Left lung (tissue), 8 donors: Measurements from ENCODE around the gene PTGER4. TPM values are rescaled to one million over a fixed set of nuclear protein-coding genes. Genes with fewer than 3 reads are reported as not detected.

Experiments
- polyA plus RNA-seq, 6 donors: library from polyadenylated mRNA; unstranded; fragments of 120-200 nt; gene quantifications; one replicate each; pipeline ENCODE4 v1.2.1, GENCODE V29; 2013; ENCODE audit not compliant: insufficient read length in 6 of 6
- total RNA-seq, 2 donors: library from RNA; stranded (reverse); fragmentation: NEBNext Ultra II Directional; extraction: Animal tissue kit (Norgen Biotek cat#: 25700); gene quantifications; one replicate each; pipeline ENCODE4 v1.2.1, GENCODE V29; 2021
- donor health status: DM: no; HTN: yes; CAD: no.
- donor health status: DM: no; HTN: no; CAD: no.

Gene PTGER4
- total and polyA plus RNA-seq, 8 donors: 2.0 to 28.4 (median 3.8) TPM

Other genes starting within 250 kb of the PTGER4 start
- gene TTC33, start 76.0 kb downstream of the PTGER4 start, total RNA-seq: 10 to 100 TPM; 11.1 to 12.7 TPM
- 10 to 100 TPM; 29.1 to 41.0 (median 35.1) TPM for gene TTC33, start 76.0 kb downstream of the PTGER4 start, polyA plus RNA-seq
- gene PRKAA1, start 118.5 kb downstream of the PTGER4 start, total RNA-seq: 10 to 100 TPM; 71.6 to 85.7 TPM
- 10 to 100 TPM; 71.2 to 82.7 (median 78.4) TPM for gene PRKAA1, start 118.5 kb downstream of the PTGER4 start, polyA plus RNA-seq
- 1,000 to 10,000 TPM in 1 of 2 donors, 100 to 1,000 TPM in 1; 941 to 1,081 TPM for gene RPL37, start 155.3 kb downstream of the PTGER4 start, total RNA-seq
- 1,000 to 10,000 TPM; 2,062 to 2,731 (median 2,488) TPM for gene RPL37, start 155.3 kb downstream of the PTGER4 start, polyA plus RNA-seq
- 10 to 100 TPM; 18.3 to 28.9 TPM for gene CARD6, start 161.5 kb downstream of the PTGER4 start, total RNA-seq
- 1 to 10 TPM; 5.9 to 8.0 (median 6.6) TPM for gene CARD6, start 161.5 kb downstream of the PTGER4 start, polyA plus RNA-seq
- gene C7, start 229.6 kb downstream of the PTGER4 start, total RNA-seq: 100 to 1,000 TPM; 253 to 376 TPM
- 100 to 1,000 TPM; 383 to 559 (median 521) TPM for gene C7, start 229.6 kb downstream of the PTGER4 start, polyA plus RNA-seq